ENCODE measurements around the gene NELL2.

The NELL2 gene

DNA sequence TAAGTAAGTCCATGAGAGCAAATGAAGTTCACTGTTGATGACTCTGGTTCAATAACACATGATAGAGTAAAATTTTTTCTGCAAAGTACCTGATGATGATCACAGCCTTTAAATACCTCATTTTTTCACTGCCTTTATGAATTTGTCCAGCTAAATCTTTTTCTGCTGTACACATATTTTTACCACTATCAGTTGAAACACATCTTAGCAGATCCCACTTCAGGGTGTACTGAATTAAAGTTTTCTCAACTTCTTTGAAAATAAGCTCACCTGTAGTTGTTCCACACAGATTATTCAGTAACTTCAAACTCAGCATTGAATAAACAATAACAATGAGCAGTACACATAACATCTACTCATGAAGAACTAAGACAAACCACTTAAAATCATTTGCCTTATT is 385.9 kb downstream of the NELL2 start:
- DNase-seq (ENCODE audit: extremely low read depth in 1 of 2, low read depth in 1 of 2), result no peak

DNA sequence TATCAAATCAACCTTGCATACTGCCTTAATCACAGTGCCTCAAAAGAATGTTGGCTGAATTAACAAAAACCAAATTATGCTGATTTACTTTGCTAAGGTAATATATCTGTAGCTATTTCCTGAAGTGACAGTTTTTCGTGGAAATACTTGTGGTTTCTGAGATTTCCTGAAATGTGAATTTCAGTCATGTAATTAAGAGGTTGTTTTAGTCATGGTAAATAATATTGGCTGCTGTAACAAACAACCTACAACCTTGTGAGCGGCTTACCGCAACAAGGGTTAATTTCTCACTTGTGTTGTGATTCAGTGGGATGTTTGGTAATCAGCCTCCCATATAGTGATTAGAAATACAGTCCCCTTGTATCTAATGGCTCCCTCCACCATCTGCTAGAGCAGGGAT is 387.9 kb downstream of the NELL2 start:
- DNase-seq (ENCODE audit: extremely low read depth in 1 of 2, low read depth in 1 of 2), result no peak

DNA sequence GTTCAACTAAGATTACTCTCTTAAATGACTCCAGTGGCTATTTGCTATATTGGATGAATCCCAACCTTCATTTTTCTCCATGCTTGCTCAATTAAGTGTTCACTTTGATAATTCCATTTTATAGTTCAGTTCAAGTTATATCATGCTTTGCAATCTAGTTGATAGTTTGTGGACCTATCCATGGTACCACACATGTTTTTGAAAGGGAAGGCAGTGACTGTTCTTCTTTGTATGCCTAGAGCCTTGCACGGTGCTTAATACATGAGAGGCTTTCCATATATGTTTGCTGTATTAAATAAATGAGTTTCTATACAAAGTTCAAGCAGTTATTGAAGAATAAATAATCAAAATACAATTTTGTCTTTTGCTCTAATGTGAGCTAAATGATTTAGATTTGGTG is 391.3 kb downstream of the NELL2 start:
- no peak for DNase-seq (ENCODE audit: extremely low read depth in 1 of 2, low read depth in 1 of 2)

DNA sequence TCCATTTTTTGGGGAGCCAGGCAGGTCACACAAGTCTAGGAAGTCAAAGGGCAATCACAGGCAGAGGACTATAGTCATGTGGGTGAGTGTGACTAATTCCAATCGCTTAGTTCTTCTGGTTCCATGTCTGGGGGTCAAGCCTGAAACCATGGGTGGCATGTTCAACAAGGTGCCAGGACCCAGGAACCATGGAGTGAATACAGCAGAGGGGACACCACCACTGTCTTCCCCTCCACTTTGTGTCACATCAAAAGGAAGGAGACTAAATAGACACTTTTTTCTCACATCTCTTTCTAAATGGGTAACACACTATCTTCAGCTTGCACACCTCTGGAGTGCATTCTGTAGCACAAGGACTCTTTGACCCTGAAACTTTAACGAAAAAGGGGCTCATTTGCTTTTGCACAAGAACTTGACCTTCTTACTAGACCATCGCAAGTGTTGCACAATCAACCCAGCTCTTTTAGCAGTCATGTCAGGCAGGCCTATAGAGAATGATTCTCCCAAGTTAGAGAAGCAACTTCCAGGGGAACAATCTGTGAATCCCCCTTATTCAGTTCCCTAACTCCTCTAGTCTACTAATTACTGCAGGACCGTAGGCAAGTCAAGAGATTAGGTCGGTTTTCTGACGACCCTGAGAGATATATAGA is 398.7 kb downstream of the NELL2 start:
- DNase-seq (ENCODE audit: extremely low read depth in 1 of 2, low read depth in 1 of 2), result no peak

DNA sequence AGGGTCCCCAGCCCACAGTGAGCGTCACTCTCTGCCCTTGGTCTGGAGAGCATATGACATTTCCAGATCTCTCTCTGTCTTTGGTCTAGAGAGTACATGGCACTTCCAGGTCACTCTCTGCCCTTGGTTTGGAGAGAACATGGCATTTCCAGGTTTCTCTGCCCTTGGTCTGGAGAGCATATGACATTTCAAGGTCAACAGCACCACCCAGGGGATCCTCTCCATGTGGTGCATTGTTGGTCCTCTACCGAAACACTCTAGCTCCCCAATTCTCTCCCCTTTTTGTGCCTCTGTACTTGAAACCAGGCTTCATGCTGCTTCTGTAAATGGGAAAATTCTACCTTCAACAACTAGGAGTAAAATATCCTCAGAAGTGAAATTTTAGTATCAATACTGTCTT is 399.4 kb downstream of the NELL2 start:
- no peak for DNase-seq (ENCODE audit: extremely low read depth in 1 of 2, low read depth in 1 of 2)

DNA sequence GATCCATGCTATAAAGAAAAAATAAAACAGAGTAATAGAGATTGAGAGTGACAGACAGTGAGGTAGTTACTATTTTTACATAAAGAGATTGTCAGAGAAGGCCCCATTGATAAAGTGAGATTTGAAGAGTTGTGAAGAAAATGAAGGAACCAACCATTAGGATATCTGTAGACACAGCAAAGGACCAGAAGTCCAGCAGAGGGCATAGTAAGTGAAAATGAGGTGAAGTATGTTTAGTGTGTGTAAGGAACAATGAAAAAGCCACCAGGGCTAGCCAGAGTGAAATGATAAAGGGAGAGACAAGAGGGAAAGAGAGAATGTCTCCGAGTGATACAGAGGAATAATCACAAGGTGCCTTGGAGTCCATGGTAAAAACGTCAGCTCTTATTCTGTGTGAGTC is 411.0 kb downstream of the NELL2 start:
- no peak for DNase-seq (ENCODE audit: extremely low read depth in 1 of 2, low read depth in 1 of 2)

DNA sequence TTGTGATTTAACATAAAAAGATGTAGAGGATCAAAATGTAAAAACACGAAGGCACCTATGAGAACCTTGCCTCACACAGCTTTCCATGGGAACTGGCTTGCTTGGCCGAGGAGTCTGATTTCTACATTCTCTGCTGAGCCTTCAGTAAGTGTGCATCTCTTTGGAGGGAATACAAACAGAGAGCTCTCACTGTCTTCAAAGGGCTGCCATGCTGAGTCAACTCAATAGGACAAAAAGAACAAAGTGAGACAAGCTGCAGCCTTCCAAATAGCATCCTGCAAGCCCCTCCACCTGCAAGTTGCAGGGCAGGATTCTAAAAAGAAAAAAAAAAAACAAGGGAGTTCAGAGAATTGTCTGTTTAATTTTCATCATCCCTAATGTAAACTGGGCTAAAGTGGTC is 411.9 kb downstream of the NELL2 start:
- DNase-seq (ENCODE audit: extremely low read depth in 1 of 2, low read depth in 1 of 2), result no peak

DNA sequence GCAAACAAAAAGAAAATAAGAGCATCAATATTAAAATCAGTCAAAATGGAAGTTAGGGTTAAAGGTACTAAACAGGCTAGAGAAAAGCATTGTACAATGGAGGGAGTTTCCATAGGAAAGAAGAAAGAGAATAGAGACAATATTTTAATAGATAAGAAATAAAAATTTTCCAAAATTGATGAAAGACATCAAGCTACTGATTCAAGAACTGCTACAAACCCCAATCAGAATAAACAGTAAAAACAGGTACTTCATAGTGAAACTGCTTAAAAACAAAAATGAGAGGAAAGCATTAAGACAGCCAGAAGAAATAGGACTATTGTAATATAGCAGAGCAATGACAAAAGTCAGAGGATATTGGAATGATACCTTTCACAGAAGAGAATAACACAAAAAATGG is 413.4 kb downstream of the NELL2 start:
- DNase-seq (ENCODE audit: extremely low read depth in 1 of 2, low read depth in 1 of 2), result no peak

DNA sequence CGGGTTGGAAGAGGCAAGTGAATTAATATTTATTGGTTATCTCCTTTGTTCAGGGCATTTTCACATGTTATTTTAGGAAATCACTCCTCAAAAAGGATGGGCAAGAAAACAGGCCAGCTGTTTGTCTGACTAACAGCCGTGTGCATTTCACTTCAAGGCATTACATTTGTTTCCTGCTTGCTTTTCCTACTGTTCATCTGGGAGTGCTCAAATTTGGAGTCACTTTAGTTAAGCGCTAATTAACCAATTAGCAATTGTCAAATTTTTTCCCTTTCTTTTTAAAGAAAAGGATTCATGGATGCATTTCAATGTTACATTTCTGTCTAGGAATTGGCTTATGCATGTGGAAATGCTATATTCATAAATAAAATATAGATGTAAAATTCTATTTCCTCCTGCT is 415.9 kb downstream of the NELL2 start:
- no peak for DNase-seq (ENCODE audit: extremely low read depth in 1 of 2, low read depth in 1 of 2)

DNA sequence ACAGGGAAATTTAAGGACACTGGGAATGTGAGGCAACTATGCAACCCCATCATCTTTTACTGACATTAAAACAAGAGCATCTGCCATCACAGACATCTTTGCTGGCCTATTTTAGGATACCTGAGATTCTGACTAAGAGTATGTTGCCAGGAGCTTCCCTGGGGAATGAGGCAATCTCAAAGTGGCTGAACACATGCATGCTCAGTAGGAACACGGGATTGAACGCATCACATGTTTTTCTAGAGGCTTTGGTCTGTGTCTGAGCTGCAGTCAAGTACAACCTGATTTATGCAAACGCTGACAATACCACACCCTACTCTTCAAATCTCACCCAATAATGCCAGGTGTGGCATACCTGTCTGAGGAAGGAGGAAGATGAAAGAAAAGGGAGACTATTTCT is 416.5 kb downstream of the NELL2 start:
- DNase-seq (ENCODE audit: extremely low read depth in 1 of 2, low read depth in 1 of 2), result no peak

Data from activated CD8-positive, alpha-beta memory T cell treated with anti-CD3 and anti-CD28 coated beads for 1 hour (primary cell).